ENCODE data around the gene PPP3CB. TPM values are rescaled to one million over a fixed set of nuclear protein-coding genes. Genes with fewer than 3 reads are reported as not detected.

Gene PPP3CB
- total RNA-seq, 1 experiment from 2014 or later = 34.0 TPM

- no peak overlapping the region for H2AFZ ChIP-seq
- no peaks in the 10 kb centered on the region for H3K36me3 ChIP-seq (ENCODE audit: low read depth)
- H3K9me2 ChIP-seq (ENCODE audit: insufficient read depth) = no peaks in the 10 kb centered on the region; the same call in 1 of the 2 replicates
- no peak overlapping the region for H3K4me3 ChIP-seq
- H3K4me1 ChIP-seq (replicated peaks; ENCODE audit: insufficient read depth) = no peaks in the 10 kb centered on the region
- POLR2A ChIA-PET (ENCODE audit: unreplicated experiment) = no interaction called here
- no peak overlapping the region for H3K4me2 ChIP-seq
- H3K9me3 ChIP-seq (ENCODE audit: insufficient read depth, low read depth) = no peaks in the 10 kb centered on the region
- no peak for DNase-seq
- H4K20me1 ChIP-seq (ENCODE audit: insufficient read depth) = no peaks in the 10 kb centered on the region
- no peaks in the 10 kb centered on the region for H3F3A ChIP-seq (ENCODE audit: insufficient read depth, low read depth)
- CTCF ChIA-PET = no interaction called here
- intact Hi-C loops (cut with micrococcal nuclease; ENCODE audit: unreplicated experiment) = no loop called here
- H3K27ac ChIP-seq = no peak overlapping the region
- no peak for TF ChIP-seq EZH2 (IDR thresholded peaks at IDR 0.05; ENCODE audit: low read depth)
- TF ChIP-seq CTCF (conservative IDR thresholded peaks at IDR 0.05) = no peak
- no peaks in the 10 kb centered on the region for H3K79me2 ChIP-seq (ENCODE audit: low read depth)
- no TSS peak for BruUV-seq (replicated peaks)
- no peaks in the 10 kb centered on the region for H3K27me3 ChIP-seq (ENCODE audit: insufficient read depth, low read depth)
These were observed 69.5 kb downstream of the PPP3CB start for GRCh38 chr10:73426318-73426717.

GRCh38 chr10:73424478-73424877 is 71.3 kb downstream of the PPP3CB start:
- TF ChIP-seq EZH2 (IDR thresholded peaks at IDR 0.05; ENCODE audit: low read depth) (no peak), CTCF (conservative IDR thresholded peaks at IDR 0.05) (no peak)
- no peak for DNase-seq
- H3K4me2 ChIP-seq = no peak overlapping the region
- CTCF ChIA-PET = no interaction called here
- 0 out of 2 replicates have a peak, but pooled peaks cover 9% of the 10 kb centered on the region for H3F3A ChIP-seq (ENCODE audit: insufficient read depth, low read depth)
- POLR2A ChIA-PET (ENCODE audit: unreplicated experiment) = interaction anchor here (0.5 kb wide), 1 partner anchor 11 kb away, joined by 5 read pairs; no protein-coding TSS in a partner anchor
- no peak overlapping the region for H3K27ac ChIP-seq
- H3K4me3 ChIP-seq = no peak overlapping the region
- H4K20me1 ChIP-seq (ENCODE audit: insufficient read depth) = no peaks in the 10 kb centered on the region
- H2AFZ ChIP-seq = no peak overlapping the region
- no peaks in the 10 kb centered on the region for H3K27me3 ChIP-seq (ENCODE audit: insufficient read depth, low read depth)
- H3K4me1 ChIP-seq (replicated peaks; ENCODE audit: insufficient read depth) = peaks cover 3% of the 10 kb centered on the region; the same call in 1 of the 2 replicates
- intact Hi-C loops (cut with micrococcal nuclease; ENCODE audit: unreplicated experiment) = no loop called here
- H3K9me3 ChIP-seq (ENCODE audit: insufficient read depth, low read depth) = no peaks in the 10 kb centered on the region
- no peaks in the 10 kb centered on the region for H3K9me2 ChIP-seq (ENCODE audit: insufficient read depth)
- BruUV-seq (replicated peaks) = no TSS peak
- H3K79me2 ChIP-seq (ENCODE audit: low read depth) = no peaks in the 10 kb centered on the region
- no peaks in the 10 kb centered on the region for H3K36me3 ChIP-seq (ENCODE audit: low read depth)

- H3K27ac ChIP-seq = no peak overlapping the region
- H3K79me2 ChIP-seq (ENCODE audit: low read depth) = no peaks in the 10 kb centered on the region
- peaks cover 15% of the 10 kb centered on the region for H3K4me1 ChIP-seq (replicated peaks; ENCODE audit: insufficient read depth)
- no peaks in the 10 kb centered on the region for H3K9me2 ChIP-seq (ENCODE audit: insufficient read depth)
- ChIA-PET POLR2A (ENCODE audit: unreplicated experiment) (interaction anchor here (0.6 kb wide), 1 partner anchor 327 kb away, joined by 9 read pairs; the partner anchor contains the start of gene P4HA1), CTCF (interaction anchor here (0.6 kb wide), 1 partner anchor 159 kb away, joined by 4 read pairs; no protein-coding TSS in a partner anchor)
- TF ChIP-seq EZH2 (IDR thresholded peaks at IDR 0.05; ENCODE audit: low read depth) (no peak), CTCF (conservative IDR thresholded peaks at IDR 0.05) (no peak)
- H3K36me3 ChIP-seq (ENCODE audit: low read depth) = no peaks in the 10 kb centered on the region
- H3K4me3 ChIP-seq = no peak overlapping the region
- BruUV-seq (replicated peaks) = no TSS peak
- no peak overlapping the region for H3K4me2 ChIP-seq
- H3K27me3 ChIP-seq (ENCODE audit: insufficient read depth, low read depth) = no peaks in the 10 kb centered on the region
- intact Hi-C loops (cut with micrococcal nuclease; ENCODE audit: unreplicated experiment) = no loop called here
- H3K9me3 ChIP-seq (ENCODE audit: insufficient read depth, low read depth) = no peaks in the 10 kb centered on the region
- H2AFZ ChIP-seq = no peak overlapping the region
- no peaks in the 10 kb centered on the region for H4K20me1 ChIP-seq (ENCODE audit: insufficient read depth)
- DNase-seq = no peak
- H3F3A ChIP-seq (ENCODE audit: insufficient read depth, low read depth) = 0 out of 2 replicates have a peak, but pooled peaks cover 10% of the 10 kb centered on the region
These were observed 72.5 kb downstream of the PPP3CB start for GRCh38 chr10:73423309-73423708.

Data from PC-9 (cell line).